ENCODE data around the gene MAPK8IP2.

- TF ChIP-seq CTCF (IDR thresholded peaks at IDR 0.05) (no peak), EZH2 (IDR thresholded peaks at IDR 0.05) (no peak)
These were observed 55.8 kb downstream of the MAPK8IP2 start for GRCh38 chr22:50656122-50657070.
